ENCODE results near the gene UBE2B.

DNA sequence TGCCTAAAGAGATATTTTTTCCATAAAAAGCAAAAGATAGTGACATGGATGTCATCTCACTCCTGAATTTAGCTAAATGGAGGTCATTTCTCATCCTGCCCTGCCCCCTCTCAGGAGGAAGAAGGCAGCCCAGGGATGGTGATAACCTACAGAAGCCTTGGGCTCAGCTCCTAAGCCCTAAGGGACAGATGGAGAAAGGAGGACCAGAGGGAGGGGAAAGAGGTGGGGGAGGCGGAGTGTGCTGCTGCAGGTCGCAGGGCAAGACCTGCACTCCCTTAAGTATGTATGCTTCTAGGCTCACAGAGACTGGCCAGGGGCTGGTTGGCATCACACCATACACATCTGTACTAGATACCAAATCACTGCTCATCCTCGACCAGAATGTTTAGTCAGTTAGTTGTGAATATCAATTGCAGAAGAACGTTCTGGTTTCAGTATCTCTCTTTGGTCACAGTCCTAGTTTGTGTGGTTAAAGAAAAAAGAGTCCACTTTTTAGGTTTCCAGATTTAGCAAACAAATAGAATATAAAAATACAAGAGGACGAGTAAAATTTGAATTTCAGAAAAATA lies 58.7 kb downstream of the UBE2B start:
- TF ChIP-seq, protein P1, sequence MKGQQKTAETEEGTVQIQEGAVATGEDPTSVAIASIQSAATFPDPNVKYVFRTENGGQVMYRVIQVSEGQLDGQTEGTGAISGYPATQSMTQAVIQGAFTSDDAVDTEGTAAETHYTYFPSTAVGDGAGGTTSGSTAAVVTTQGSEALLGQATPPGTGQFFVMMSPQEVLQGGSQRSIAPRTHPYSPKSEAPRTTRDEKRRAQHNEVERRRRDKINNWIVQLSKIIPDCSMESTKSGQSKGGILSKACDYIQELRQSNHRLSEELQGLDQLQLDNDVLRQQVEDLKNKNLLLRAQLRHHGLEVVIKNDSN (IDR thresholded peaks at IDR 0.05): no peak
- TF ChIP-seq EP300 (IDR thresholded peaks at IDR 0.05; ENCODE audit: borderline replicate concordance): no peak
- TF ChIP-seq FOXM1 (IDR thresholded peaks at IDR 0.05; ENCODE audit: borderline replicate concordance, low read depth): no peak
- no peak for TF ChIP-seq CREB1 (IDR thresholded peaks at IDR 0.05; ENCODE audit: low read depth)
- TF ChIP-seq RAD21 (IDR thresholded peaks at IDR 0.05; ENCODE audit: low read depth): no peak
- no peak for TF ChIP-seq YY1 (IDR thresholded peaks at IDR 0.05; ENCODE audit: low read depth)
- no peak for TF ChIP-seq TEAD4 (IDR thresholded peaks at IDR 0.05)
- TF ChIP-seq, protein P2, sequence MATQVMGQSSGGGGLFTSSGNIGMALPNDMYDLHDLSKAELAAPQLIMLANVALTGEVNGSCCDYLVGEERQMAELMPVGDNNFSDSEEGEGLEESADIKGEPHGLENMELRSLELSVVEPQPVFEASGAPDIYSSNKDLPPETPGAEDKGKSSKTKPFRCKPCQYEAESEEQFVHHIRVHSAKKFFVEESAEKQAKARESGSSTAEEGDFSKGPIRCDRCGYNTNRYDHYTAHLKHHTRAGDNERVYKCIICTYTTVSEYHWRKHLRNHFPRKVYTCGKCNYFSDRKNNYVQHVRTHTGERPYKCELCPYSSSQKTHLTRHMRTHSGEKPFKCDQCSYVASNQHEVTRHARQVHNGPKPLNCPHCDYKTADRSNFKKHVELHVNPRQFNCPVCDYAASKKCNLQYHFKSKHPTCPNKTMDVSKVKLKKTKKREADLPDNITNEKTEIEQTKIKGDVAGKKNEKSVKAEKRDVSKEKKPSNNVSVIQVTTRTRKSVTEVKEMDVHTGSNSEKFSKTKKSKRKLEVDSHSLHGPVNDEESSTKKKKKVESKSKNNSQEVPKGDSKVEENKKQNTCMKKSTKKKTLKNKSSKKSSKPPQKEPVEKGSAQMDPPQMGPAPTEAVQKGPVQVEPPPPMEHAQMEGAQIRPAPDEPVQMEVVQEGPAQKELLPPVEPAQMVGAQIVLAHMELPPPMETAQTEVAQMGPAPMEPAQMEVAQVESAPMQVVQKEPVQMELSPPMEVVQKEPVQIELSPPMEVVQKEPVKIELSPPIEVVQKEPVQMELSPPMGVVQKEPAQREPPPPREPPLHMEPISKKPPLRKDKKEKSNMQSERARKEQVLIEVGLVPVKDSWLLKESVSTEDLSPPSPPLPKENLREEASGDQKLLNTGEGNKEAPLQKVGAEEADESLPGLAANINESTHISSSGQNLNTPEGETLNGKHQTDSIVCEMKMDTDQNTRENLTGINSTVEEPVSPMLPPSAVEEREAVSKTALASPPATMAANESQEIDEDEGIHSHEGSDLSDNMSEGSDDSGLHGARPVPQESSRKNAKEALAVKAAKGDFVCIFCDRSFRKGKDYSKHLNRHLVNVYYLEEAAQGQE (IDR thresholded peaks at IDR 0.05; ENCODE audit: low read depth): no peak
- TF ChIP-seq TAF1 (IDR thresholded peaks at IDR 0.05; ENCODE audit: low read depth): no peak
- TF ChIP-seq CEBPB (IDR thresholded peaks at IDR 0.05): no peak
- TF ChIP-seq NFIC (IDR thresholded peaks at IDR 0.05): no peak
- TF ChIP-seq ZBTB7A (IDR thresholded peaks at IDR 0.05; ENCODE audit: low read depth): no peak
- no peak for TF ChIP-seq TCF12 (IDR thresholded peaks at IDR 0.05; ENCODE audit: low read depth)
- TF ChIP-seq EGR1 (IDR thresholded peaks at IDR 0.05): no peak

All from Ishikawa (cell line).